SU-DHL-6 (cell line): ENCODE results near the gene ANO6.

Experiments
- H2AFZ ChIP-seq: fragments of 200-600 bp; sonication (generic); 2 replicates; pipeline ENCODE4 v1.6.1; 2014; ENCODE audit warnings: low read depth, mild to moderate bottlenecking, moderate library complexity, mixed read lengths, antibody characterized with exemption, low read length; ENCODE audit not compliant: severe bottlenecking
- H3F3A ChIP-seq: fragments of 200-600 bp; shearing (Covaris generic); 2 replicates; pipeline ENCODE4 v1.6.0; 2016; ENCODE audit warnings: antibody characterized with exemption, mild to moderate bottlenecking; ENCODE audit not compliant: insufficient read depth
- H3K27ac ChIP-seq: fragments of 200-600 bp; sonication (generic); 2 replicates; pipeline ENCODE4 v1.5.1; 2016; ENCODE audit warnings: low read depth, mild to moderate bottlenecking, low read length, moderate library complexity, mixed read lengths
- H3K27me3 ChIP-seq: fragments of 200-600 bp; sonication (generic), shearing (Covaris generic); 2 replicates; pipeline ENCODE4 v1.6.0; 2014; ENCODE audit warnings: mild to moderate bottlenecking, low read length
- H3K36me3 ChIP-seq: fragments of 200-600 bp; sonication (generic); 2 replicates; pipeline ENCODE4 v1.6.1; 2014; ENCODE audit warnings: mild to moderate bottlenecking, low read length, mixed read lengths
- H3K4me2 ChIP-seq: fragments of 300-600, 200-600 bp; shearing (Covaris generic), sonication (generic); 2 replicates; pipeline ENCODE4 v1.6.0; 2014; ENCODE audit warnings: low read length, low read depth, mild to moderate bottlenecking; ENCODE audit not compliant: poor library complexity, severe bottlenecking
- H3K4me3 ChIP-seq: fragments of 200-600 bp; sonication (generic); 2 replicates; pipeline ENCODE4 v1.5.1; 2014; ENCODE audit warnings: antibody characterized with exemption, low read length, mild to moderate bottlenecking, mixed read lengths; ENCODE audit not compliant: insufficient read depth, poor library complexity, severe bottlenecking
- H3K79me2 ChIP-seq: fragments of 200-600 bp; sonication (generic); 2 replicates; pipeline ENCODE4 v1.6.1; 2014; ENCODE audit warnings: mild to moderate bottlenecking, low read length, moderate library complexity; ENCODE audit not compliant: insufficient read depth
- H3K9ac ChIP-seq: fragments of 200-600 bp; sonication (generic); 2 replicates; pipeline ENCODE4 v1.7.0; 2014; ENCODE audit warnings: mild to moderate bottlenecking, low read length
- H3K9me2 ChIP-seq: fragments of 200-600 bp; sonication (generic); replicated peaks from 2 replicates; pipeline ENCODE4 v1.6.1; 2014; ENCODE audit warnings: low read length; ENCODE audit not compliant: insufficient read depth
- H3K9me3 ChIP-seq: fragments of 200-600 bp; sonication (generic); 2 replicates; pipeline ENCODE4 v1.6.1; 2014; ENCODE audit warnings: low read length, mixed read lengths; ENCODE audit not compliant: insufficient read depth
- H4K20me1 ChIP-seq: fragments of 200-600 bp; sonication (generic); 2 replicates; pipeline ENCODE4 v1.6.1; 2014; ENCODE audit warnings: low read depth, mild to moderate bottlenecking, antibody characterized with exemption, low read length, moderate library complexity, mixed read lengths
- EZH2phosphoT487 ChIP-seq: fragments of 200-600 bp; sonication (generic), shearing (Covaris generic); conservative IDR thresholded peaks from 2 replicates; pipeline ENCODE4 v1.6.1; 2018; ENCODE audit warnings: mild to moderate bottlenecking, antibody characterized with exemption, low read length, moderate library complexity, mixed read lengths
- TF ChIP-seq, protein P1 (sequence below): fragments of 200-600 bp; sonication (generic); IDR thresholded peaks from one replicate; pipeline ENCODE4 v1.5.1; 2017; ENCODE audit warnings: antibody characterized with exemption, mild to moderate bottlenecking, low read length, moderate library complexity; ENCODE audit not compliant: insufficient read depth, poor library complexity, severe bottlenecking

The ANO6 gene

GRCh38 chr12:45324391-45324790 is 108.5 kb downstream of the ANO6 start:
- no peak overlapping the region for H3K4me3 ChIP-seq
- no peaks in the 10 kb centered on the region for H4K20me1 ChIP-seq
- no peak overlapping the region for H3K9ac ChIP-seq
- H3K79me2 ChIP-seq = no peaks in the 10 kb centered on the region
- no peak overlapping the region for H2AFZ ChIP-seq
- no peaks in the 10 kb centered on the region for H3K9me3 ChIP-seq
- no peaks in the 10 kb centered on the region for H3F3A ChIP-seq
- H3K9me2 ChIP-seq = no peaks in the 10 kb centered on the region
- no peaks in the 10 kb centered on the region for H3K27me3 ChIP-seq
- H3K4me2 ChIP-seq = no peak overlapping the region
- no peaks in the 10 kb centered on the region for H3K36me3 ChIP-seq
- TF ChIP-seq EZH2phosphoT487 = no peak
- TF ChIP-seq, protein P1, sequence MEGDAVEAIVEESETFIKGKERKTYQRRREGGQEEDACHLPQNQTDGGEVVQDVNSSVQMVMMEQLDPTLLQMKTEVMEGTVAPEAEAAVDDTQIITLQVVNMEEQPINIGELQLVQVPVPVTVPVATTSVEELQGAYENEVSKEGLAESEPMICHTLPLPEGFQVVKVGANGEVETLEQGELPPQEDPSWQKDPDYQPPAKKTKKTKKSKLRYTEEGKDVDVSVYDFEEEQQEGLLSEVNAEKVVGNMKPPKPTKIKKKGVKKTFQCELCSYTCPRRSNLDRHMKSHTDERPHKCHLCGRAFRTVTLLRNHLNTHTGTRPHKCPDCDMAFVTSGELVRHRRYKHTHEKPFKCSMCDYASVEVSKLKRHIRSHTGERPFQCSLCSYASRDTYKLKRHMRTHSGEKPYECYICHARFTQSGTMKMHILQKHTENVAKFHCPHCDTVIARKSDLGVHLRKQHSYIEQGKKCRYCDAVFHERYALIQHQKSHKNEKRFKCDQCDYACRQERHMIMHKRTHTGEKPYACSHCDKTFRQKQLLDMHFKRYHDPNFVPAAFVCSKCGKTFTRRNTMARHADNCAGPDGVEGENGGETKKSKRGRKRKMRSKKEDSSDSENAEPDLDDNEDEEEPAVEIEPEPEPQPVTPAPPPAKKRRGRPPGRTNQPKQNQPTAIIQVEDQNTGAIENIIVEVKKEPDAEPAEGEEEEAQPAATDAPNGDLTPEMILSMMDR = no peak
- H3K27ac ChIP-seq = no peak overlapping the region

- TF ChIP-seq, protein P1 = no peak
- TF ChIP-seq EZH2phosphoT487 = no peak
- Histone ChIP-seq H3K4me2 (no peak overlapping the region), H3K27me3 (no peaks in the 10 kb centered on the region), H3K27ac (no peak overlapping the region), H3K4me3 (no peak overlapping the region), H3K9ac (no peak overlapping the region), H4K20me1 (no peaks in the 10 kb centered on the region), H2AFZ (no peak overlapping the region), H3K9me3 (no peaks in the 10 kb centered on the region), H3K9me2 (no peaks in the 10 kb centered on the region), H3K36me3 (no peaks in the 10 kb centered on the region), H3F3A (no peaks in the 10 kb centered on the region), H3K79me2 (no peaks in the 10 kb centered on the region)
These were observed 110.6 kb downstream of the ANO6 start for GRCh38 chr12:45326358-45326975.

DNA sequence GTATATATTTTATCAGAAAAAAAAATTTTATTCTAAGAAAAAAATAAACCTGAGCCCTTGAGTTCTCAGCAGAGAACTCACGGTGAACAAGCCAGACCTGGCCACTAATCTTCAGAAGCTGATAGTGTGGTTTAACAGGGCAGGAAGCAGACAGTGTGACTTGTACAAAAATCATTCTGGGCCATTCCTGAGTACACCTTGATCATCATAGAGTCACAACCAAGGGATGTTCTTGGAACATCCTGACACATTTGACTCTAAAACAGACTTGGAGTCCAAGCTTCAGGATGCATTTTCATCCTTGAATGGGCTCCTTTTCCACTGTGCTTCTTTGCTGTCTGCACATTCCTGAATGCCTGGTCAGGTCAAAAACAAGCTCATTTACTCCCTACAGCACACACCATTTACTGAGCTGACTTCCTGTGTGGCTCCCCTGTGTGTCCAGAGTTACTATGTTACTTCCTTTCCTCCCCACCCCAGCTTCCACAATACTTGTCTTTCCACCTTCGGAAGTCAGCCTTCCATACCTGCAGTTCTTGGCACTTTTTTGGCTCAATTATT is 112.0 kb downstream of the ANO6 start:
- Histone ChIP-seq H3K4me3 (no peak overlapping the region), H3K27ac (no peak overlapping the region), H4K20me1 (no peaks in the 10 kb centered on the region), H3K36me3 (no peaks in the 10 kb centered on the region), H3K4me2 (no peak overlapping the region), H3K27me3 (no peaks in the 10 kb centered on the region), H3K9me3 (no peaks in the 10 kb centered on the region), H3K79me2 (no peaks in the 10 kb centered on the region), H3F3A (no peaks in the 10 kb centered on the region), H3K9ac (no peak overlapping the region), H2AFZ (no peak overlapping the region), H3K9me2 (no peaks in the 10 kb centered on the region)
- no peak for TF ChIP-seq EZH2phosphoT487
- TF ChIP-seq, protein P1 = no peak
